ENCODE results near the gene WDR82. TPM values are rescaled to one million over a fixed set of nuclear protein-coding genes. Genes with fewer than 3 reads are reported as not detected.

Gene WDR82
- total and polyA plus RNA-seq, 2 of the 8 experiments (the other 6 are each of a cell fraction or from before 2014, with no cell fraction given) = 33.5 to 82.7 TPM

- Histone ChIP-seq H2BK120ac (replicated peaks; ENCODE audit: low read depth, low read length) (no peak overlapping the region), H4K5ac (ENCODE audit: insufficient read length, low read depth, low read length) (no peak overlapping the region), H4K8ac (ENCODE audit: extremely low read depth, insufficient read depth, low read length) (no peak overlapping the region), H2BK15ac (ENCODE audit: low read length) (no peak overlapping the region), H3K79me2 (ENCODE audit: control insufficient read depth in 1 of 2, insufficient read depth in 2 of 2, low read length in 2 of 2) (no peaks in the 10 kb centered on the region), H3K23me2 (ENCODE audit: low read depth, low read length) (peaks cover 10% of the 10 kb centered on the region), H3K79me1 (ENCODE audit: low read depth, low read length) (no peaks in the 10 kb centered on the region), H3K23ac (ENCODE audit: insufficient read length) (no peak overlapping the region), H3K4me3 (ENCODE audit: extremely low read depth in 1 of 4, insufficient read depth in 2 of 4, low read depth in 3 of 4, low read length in 4 of 4) (peak overlapping the region; percentile 32 to 58 (median 51)), H4K20me1 (replicated peaks in 1 of 2; ENCODE audit: control insufficient read depth in 1 of 2, insufficient read depth in 2 of 2, low read length in 2 of 2) (peaks cover 5 to 14% of the 10 kb centered on the region in 2 experiments), H3K9me3 (ENCODE audit: insufficient read depth in 2 of 2, low read depth in 1 of 2, low read length in 1 of 2) (no peaks in the 10 kb centered on the region), H2BK20ac (ENCODE audit: low read length) (no peak overlapping the region), H3K27me3 (replicated peaks in 1 of 4; ENCODE audit: control insufficient read depth in 3 of 4, extremely low read depth in 1 of 4, insufficient read depth in 3 of 4, low read length in 3 of 4) (peaks cover 6 to 37% (median 23%) of the 10 kb centered on the region in 4 experiments; a peak in 6 of 7 replicates), H2AFZ (ENCODE audit: low read length) (no peak overlapping the region), H2BK12ac (ENCODE audit: low read depth, low read length) (no peak overlapping the region), H3K4ac (replicated peaks; ENCODE audit: insufficient read length, low read depth, low read length) (no peak overlapping the region), H3K27ac (ENCODE audit: low read depth, low read length) (no peak overlapping the region), H4K91ac (replicated peaks; ENCODE audit: insufficient read length, low read length) (no peak overlapping the region), H3K14ac (ENCODE audit: insufficient read length) (no peak overlapping the region), H3K56ac (replicated peaks; ENCODE audit: insufficient read length, low read depth, low read length) (no peak overlapping the region), H3K18ac (ENCODE audit: extremely low read depth, low read length) (no peak overlapping the region; the same call in 1 of the 2 replicates), H3K4me1 (replicated peaks in 1 of 4; ENCODE audit: control insufficient read depth in 3 of 4, insufficient read depth in 4 of 4, low read length in 3 of 4) (peaks cover 0 to 13% (median 10%) of the 10 kb centered on the region in 4 experiments; a peak in 6 of 7 replicates), H3K36me3 (ENCODE audit: control insufficient read depth in 2 of 4, insufficient read depth in 4 of 4, low read length in 3 of 4) (peaks cover 0 to 9% (median 0%) of the 10 kb centered on the region in 4 experiments; a peak in 2 of 8 replicates), H3K4me2 (ENCODE audit: insufficient read depth in 1 of 2, low read depth in 2 of 2, low read length in 2 of 2) (peak overlapping the region; percentile 65 to 70), H2BK5ac (ENCODE audit: low read depth, low read length) (no peak overlapping the region), H2AK5ac (ENCODE audit: low read depth, low read length) (no peak overlapping the region), H3K9ac (replicated peaks in 1 of 4; ENCODE audit: extremely low read depth in 1 of 4, low read depth in 3 of 4, low read length in 3 of 4) (no peak overlapping the region)
- 32% methylated on average over 8 of the region's 8 CpGs; no CpG with 5 or more reads in 1 of the 2 experiments for WGBS, 2 experiments (ENCODE audit: extremely low coverage in 1 of 2, insufficient coverage in 1 of 2, insufficient read length in 1 of 2, insufficient replicate concordance in 2 of 2, low coverage in 1 of 2, low lambda C conversion rate in 2 of 2, missing lambda C conversion rate in 1 of 2)
- no peak for FAIRE-seq
- no peak for DNase-seq (ENCODE audit: low read depth in 1 of 2, low spot score in 2 of 2)
- CTCF ChIA-PET (ENCODE audit: partially characterized antibody) = interaction anchor here (1.0 to 17.7 kb wide), 9 partner anchors 10 to 139 kb away, joined by 3 to 126 read pairs (median 5); partner anchors contain the start of gene WDR82
- POLR2A ChIA-PET (ENCODE audit: partially characterized antibody) = interaction anchor here (1.0 to 3.6 kb wide), 8 partner anchors 10 to 34 kb away, joined by 3 to 27 read pairs (median 5); partner anchors contain the start of gene WDR82
- TF ChIP-seq CBX5 (IDR thresholded peaks at IDR 0.05; ENCODE audit: low read depth, low read length) (no peak), GTF2F1 (IDR thresholded peaks at IDR 0.05; ENCODE audit: borderline replicate concordance, low read depth, low read length) (no peak), MAFK (IDR thresholded peaks at IDR 0.05; ENCODE audit: low read depth, low read length) (no peak), ATF3 (IDR thresholded peaks at IDR 0.05; ENCODE audit: insufficient read depth, low read depth, low read length) (no peak), RFX5 (IDR thresholded peaks at IDR 0.05; ENCODE audit: borderline replicate concordance, low read depth, low read length) (no peak), NANOG (IDR thresholded peaks at IDR 0.05; ENCODE audit: insufficient read depth, low read depth, low read length, poor library complexity, severe bottlenecking) (no peak), TAF7 (optimal IDR thresholded peaks at IDR 0.05; ENCODE audit: borderline replicate concordance, low read depth, low read length) (no peak), EZH2 (IDR thresholded peaks at IDR 0.05; ENCODE audit: low read depth, low read length, severe bottlenecking) (peak; percentile 36), POLR2AphosphoS5 (IDR thresholded peaks at IDR 0.05; ENCODE audit: low read depth, low read length) (no peak)
- TF ChIP-seq, protein P1, sequence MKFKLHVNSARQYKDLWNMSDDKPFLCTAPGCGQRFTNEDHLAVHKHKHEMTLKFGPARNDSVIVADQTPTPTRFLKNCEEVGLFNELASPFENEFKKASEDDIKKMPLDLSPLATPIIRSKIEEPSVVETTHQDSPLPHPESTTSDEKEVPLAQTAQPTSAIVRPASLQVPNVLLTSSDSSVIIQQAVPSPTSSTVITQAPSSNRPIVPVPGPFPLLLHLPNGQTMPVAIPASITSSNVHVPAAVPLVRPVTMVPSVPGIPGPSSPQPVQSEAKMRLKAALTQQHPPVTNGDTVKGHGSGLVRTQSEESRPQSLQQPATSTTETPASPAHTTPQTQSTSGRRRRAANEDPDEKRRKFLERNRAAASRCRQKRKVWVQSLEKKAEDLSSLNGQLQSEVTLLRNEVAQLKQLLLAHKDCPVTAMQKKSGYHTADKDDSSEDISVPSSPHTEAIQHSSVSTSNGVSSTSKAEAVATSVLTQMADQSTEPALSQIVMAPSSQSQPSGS (IDR thresholded peaks at IDR 0.05; ENCODE audit: low read length) = no peak
These were observed 32.2 kb downstream of the WDR82 start for GRCh38 chr3:52246264-52246620.
